CD14-positive monocyte (primary cell): Measurements from ENCODE around the gene MACROD2. TPM values are rescaled to one million over a fixed set of nuclear protein-coding genes. Genes with fewer than 3 reads are reported as not detected.

Source experiments
- DNase-seq, 3 donors: peaks; one replicate each; pipeline ENCODE4 v3.0.0-alpha.2; 2011 to 2022
- H2AFZ ChIP-seq: 2 replicates; pipeline ENCODE4 v1.6.0; 2012; ENCODE audit warnings: mild to moderate bottlenecking, low read depth, low read length, inconsistent platforms; ENCODE audit not compliant: insufficient read depth, poor library complexity, severe bottlenecking
- H3K27ac ChIP-seq, 2 donors: 1 replicate in 1 of 2; 2 replicates in 1 of 2; pipeline ENCODE4 v1.5.1; 2012 to 2013; ENCODE audit warnings: low read length in 2 of 2, control low read depth in 1 of 2, inconsistent platforms in 1 of 2, low read depth in 1 of 2, mild to moderate bottlenecking in 1 of 2
- H3K27me3 ChIP-seq, 2 donors: one replicate each; pipeline versions ENCODE4 v1.6.0 to v1.6.1; 2011 to 2013; ENCODE audit warnings: low read length in 2 of 2; ENCODE audit not compliant: control insufficient read depth in 2 of 2, insufficient read depth in 2 of 2
- H3K36me3 ChIP-seq, 2 donors: replicated peaks in 1 of 2; 1 replicate in 1 of 2; 2 replicates in 1 of 2; pipeline versions ENCODE4 v1.5.1 to v1.6.1; 2012 to 2013; ENCODE audit warnings: low read length in 2 of 2, control low read depth in 1 of 2, inconsistent platforms in 1 of 2, mild to moderate bottlenecking in 1 of 2; ENCODE audit not compliant: insufficient read depth in 2 of 2, control insufficient read depth in 1 of 2
- H3K4me1 ChIP-seq, 2 donors: 1 replicate in 1 of 2; 2 replicates in 1 of 2; pipeline versions ENCODE4 v1.5.1 to v1.6.1; 2012 to 2013; ENCODE audit warnings: low read length in 2 of 2, control low read depth in 1 of 2, inconsistent platforms in 1 of 2, mild to moderate bottlenecking in 1 of 2, moderate library complexity in 1 of 2; ENCODE audit not compliant: insufficient read depth in 2 of 2, control insufficient read depth in 1 of 2
- H3K4me2 ChIP-seq: replicated peaks from 2 replicates; pipeline ENCODE3; 2012; ENCODE audit warnings: low read length, moderate library complexity, mild to moderate bottlenecking; ENCODE audit not compliant: poor library complexity, severe bottlenecking; ENCODE audit errors: extremely low read depth
- H3K4me3 ChIP-seq, 3 experiments: fragments of 200-600 bp in 1 of 3; sonication (generic) in 1 of 3; replicated peaks in 1 of 3; 1 replicate in 2 of 3; 2 replicates in 1 of 3; pipeline ENCODE4 v1.5.1; 2011 to 2013; ENCODE audit warnings: low read length in 3 of 3, mild to moderate bottlenecking in 3 of 3, control low read depth in 2 of 3, low read depth in 2 of 3, inconsistent platforms in 1 of 3, moderate library complexity in 1 of 3
- H3K79me2 ChIP-seq: 2 replicates; pipeline ENCODE4 v1.6.0; 2012; ENCODE audit warnings: mild to moderate bottlenecking, control low read depth, inconsistent platforms, low read length, moderate library complexity; ENCODE audit not compliant: insufficient read depth
- H3K9ac ChIP-seq: 2 replicates; pipeline ENCODE4 v1.6.0; 2017; ENCODE audit warnings: low read length, mild to moderate bottlenecking; ENCODE audit not compliant: insufficient read depth, poor library complexity, severe bottlenecking
- H3K9me3 ChIP-seq, 2 donors: replicated peaks in 1 of 2; 1 replicate in 1 of 2; 2 replicates in 1 of 2; pipeline versions ENCODE4 v1.5.1 to v1.6.1; 2012 to 2013; ENCODE audit warnings: low read length in 2 of 2, control low read depth in 1 of 2; ENCODE audit not compliant: control insufficient read depth in 1 of 2, insufficient read depth in 1 of 2
- H4K20me1 ChIP-seq: 2 replicates; pipeline ENCODE4 v1.6.0; 2012; ENCODE audit warnings: mild to moderate bottlenecking, low read length, control low read depth, moderate library complexity; ENCODE audit not compliant: insufficient read depth
- H3K27ac Mint-ChIP-seq, 7 donors: one replicate each; pipeline ENCODE4 v1.8.0; 2020; ENCODE audit warnings: mild to moderate bottlenecking in 7 of 7, mixed read lengths in 7 of 7, moderate library complexity in 6 of 7, inconsistent platforms in 2 of 7
- H3K27me3 Mint-ChIP-seq, 3 donors: one replicate each; pipeline ENCODE4 v1.8.0; 2021 to 2022; ENCODE audit warnings: low read depth in 3 of 3, mild to moderate bottlenecking in 3 of 3, mixed read lengths in 3 of 3, moderate library complexity in 3 of 3, inconsistent platforms in 1 of 3
- H3K36me3 Mint-ChIP-seq, 2 donors: one replicate each; pipeline ENCODE4 v1.8.0; 2020; ENCODE audit warnings: mixed read lengths in 2 of 2, inconsistent platforms in 1 of 2, mild to moderate bottlenecking in 1 of 2
- H3K4me1 Mint-ChIP-seq: one replicate; pipeline ENCODE4 v1.8.0; 2020; ENCODE audit warnings: mild to moderate bottlenecking, mixed read lengths
- H3K4me3 Mint-ChIP-seq, 2 donors: one replicate each; pipeline ENCODE4 v1.8.0; 2020; ENCODE audit warnings: mild to moderate bottlenecking in 2 of 2, mixed read lengths in 2 of 2, moderate library complexity in 1 of 2
- H3K9me3 Mint-ChIP-seq, 7 donors: one replicate each; pipeline ENCODE4 v1.8.0; 2020 to 2022; ENCODE audit warnings: mixed read lengths in 7 of 7, mild to moderate bottlenecking in 6 of 7, moderate library complexity in 6 of 7, inconsistent platforms in 2 of 7
- CTCF ChIP-seq: fragments of 200-600 bp; IDR thresholded peaks from one replicate; pipeline ENCODE4 v1.8.0; 2022; ENCODE audit warnings: antibody characterized with exemption, mild to moderate bottlenecking
- WGBS: methylation state at CpG from one replicate; pipeline ENCODE4 v1.1.5; 2013; ENCODE audit warnings: missing lambda C conversion rate; ENCODE audit not compliant: insufficient coverage; 5-methylcytosine and 5-hydroxymethylcytosine counted together
- intact Hi-C, 2 donors: fragments of 100-400 bp; cut with micrococcal nuclease; formaldehyde crosslinking; loops; one replicate each; pipeline versions ENCODE4 v1.15.0 to v1.15.1; 2023
- polyA plus RNA-seq, 3 donors: library from polyadenylated mRNA; depleted of rRNA in 1 of 3; unstranded in 2 of 3; stranded (reverse) in 1 of 3; fragments of 300-500 nt in 2 of 3; fragments of >200 nt in 1 of 3; fragmentation: Illumina TruSeq in 2 of 3; gene quantifications; 1 replicate in 2 of 3; 2 replicates in 1 of 3; pipeline ENCODE4 v1.2.3, GENCODE V29; 2012 to 2021

Gene MACROD2
- polyA plus RNA-seq, 3 donors = 0.23 TPM; not detected in 2

- Mint-ChIP-seq H3K4me1 (no peaks in the 10 kb centered on the region), H3K27me3 (no peaks in the 10 kb centered on the region), H3K36me3 (no peaks in the 10 kb centered on the region), H3K4me3 (no peak overlapping the region), H3K27ac (no peak overlapping the region), H3K9me3 (peaks cover 5 to 19% (median 6%) of the 10 kb centered on the region in 7 donors)
- no peaks in the 10 kb centered on the region for H4K20me1 ChIP-seq
- DNase-seq = no peak
- no peaks in the 10 kb centered on the region for H3K36me3 ChIP-seq
- no peaks in the 10 kb centered on the region for H3K79me2 ChIP-seq
- H3K9ac ChIP-seq = no peak overlapping the region
- no peak overlapping the region for H3K4me3 ChIP-seq
- H3K27me3 ChIP-seq = no peaks in the 10 kb centered on the region
- 100% methylated on average over 1 of the region's 1 CpG for WGBS
- no peak for TF ChIP-seq CTCF
- H3K4me2 ChIP-seq = no peak overlapping the region
- intact Hi-C loops = no loop called here
- no peak overlapping the region for H2AFZ ChIP-seq
- peaks cover 0 to 10% of the 10 kb centered on the region in 2 donors for H3K9me3 ChIP-seq
- H3K27ac ChIP-seq = no peak overlapping the region
- no peaks in the 10 kb centered on the region for H3K4me1 ChIP-seq
Observed at GRCh38 chr20:14885661-14886060, 890.3 kb downstream of the MACROD2 start.

- no peak for DNase-seq
- no peaks in the 10 kb centered on the region for H3K4me1 ChIP-seq
- no peaks in the 10 kb centered on the region for H4K20me1 ChIP-seq
- TF ChIP-seq CTCF = no peak
- H3K79me2 ChIP-seq = no peaks in the 10 kb centered on the region
- H3K27me3 Mint-ChIP-seq = no peaks in the 10 kb centered on the region
- no peak overlapping the region for H2AFZ ChIP-seq
- H3K36me3 ChIP-seq = no peaks in the 10 kb centered on the region
- H3K9ac ChIP-seq = no peak overlapping the region
- no peak overlapping the region for H3K4me3 ChIP-seq
- no peak overlapping the region for H3K4me2 ChIP-seq
- peaks cover 5 to 21% (median 8%) of the 10 kb centered on the region in 7 donors for H3K9me3 Mint-ChIP-seq
- intact Hi-C loops = no loop called here
- peaks cover 2% of the 10 kb centered on the region for H3K4me1 Mint-ChIP-seq
- no peak overlapping the region for H3K27ac Mint-ChIP-seq
- H3K36me3 Mint-ChIP-seq = no peaks in the 10 kb centered on the region
- no peaks in the 10 kb centered on the region for H3K27me3 ChIP-seq
- H3K4me3 Mint-ChIP-seq = no peak overlapping the region
- peaks cover 0 to 5% of the 10 kb centered on the region in 2 donors for H3K9me3 ChIP-seq
- H3K27ac ChIP-seq = no peak overlapping the region
- no CpG with 5 or more reads among the region's 3 CpGs for WGBS
Observed at GRCh38 chr20:14888134-14888533, 892.8 kb downstream of the MACROD2 start.
